ENCODE data around the gene KIRREL1.

DNA sequence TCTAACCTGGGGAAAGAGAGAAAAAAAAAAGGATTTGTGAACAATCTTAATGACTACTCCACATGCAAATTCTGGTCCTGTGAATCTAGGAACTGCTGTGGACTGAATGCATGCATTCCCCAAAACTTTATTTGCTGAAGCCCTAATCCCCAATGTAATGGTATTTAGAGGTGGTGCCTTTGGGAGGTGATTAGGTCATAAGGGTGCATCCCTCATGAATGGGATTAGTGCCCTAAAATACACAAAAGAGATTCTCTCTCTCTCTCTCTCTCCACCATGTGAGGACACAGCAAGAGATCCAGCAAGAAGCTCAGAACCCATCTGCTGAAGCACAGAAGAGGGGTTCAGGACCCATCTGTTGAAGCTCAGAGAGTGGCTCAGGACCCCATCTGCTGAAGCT, 26.2 kb upstream of the KIRREL1 start:
- no peak for TF ChIP-seq CTCF (IDR thresholded peaks at IDR 0.05; ENCODE audit: low read depth, low read length, poor library complexity, severe bottlenecking)
- TF ChIP-seq EZH2phosphoT487 (IDR thresholded peaks at IDR 0.05; ENCODE audit: borderline replicate concordance, low read length): no peak
